Germinal center (tissue), 1 donor: ENCODE results near the gene TSC22D3.
A peak's percentile ranks its signal among the peaks of the same experiment; 100 is the strongest.

Experiments
- DNase-seq: peaks from one replicate; pipeline ENCODE4 v3.0.0; 2012; ENCODE audit warnings: mixed read lengths, low spot score

TSC22D3 gene

GRCh38 chrX:107730991-107731766 is 44.4 kb downstream of the TSC22D3 start:
- DNase-seq: no peak

- DNase-seq: no peak
Measured at GRCh38 chrX:107730298-107730655, 45.3 kb downstream of the TSC22D3 start.

DNA sequence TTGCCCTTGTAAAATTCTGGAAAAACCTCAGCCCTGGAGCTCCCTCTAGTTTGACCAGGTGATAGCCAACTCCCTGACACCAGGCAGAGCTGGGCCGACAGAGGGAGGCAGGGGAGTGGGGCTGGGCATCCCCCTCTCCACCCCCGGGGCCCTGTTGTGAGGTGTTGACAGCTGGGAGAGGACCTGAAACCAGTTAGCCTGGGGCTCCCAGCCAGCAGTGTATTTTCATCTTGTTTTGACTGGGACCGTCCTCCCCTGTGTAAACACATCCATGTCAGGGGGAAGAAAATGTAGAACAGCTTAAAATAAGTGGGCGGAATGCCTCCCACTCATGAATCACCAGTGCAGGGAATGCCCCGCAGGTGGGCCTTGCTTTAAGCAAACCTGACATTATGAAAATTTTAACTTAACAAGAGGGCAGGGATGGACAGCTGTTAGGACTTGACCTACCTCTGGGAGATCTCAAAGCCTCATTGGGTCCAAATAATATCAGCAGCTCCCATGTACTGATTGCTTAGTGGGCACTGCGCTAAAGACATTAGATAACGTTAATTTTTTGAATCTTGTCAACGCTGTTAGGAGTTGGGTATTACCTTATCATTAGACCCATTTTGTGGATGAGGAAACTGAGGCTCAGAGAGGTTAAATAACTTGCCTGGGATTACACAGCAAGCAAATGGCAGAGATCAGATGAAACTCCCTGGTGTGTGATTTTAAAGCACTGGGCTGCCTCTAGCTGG is 45.9 kb downstream of the TSC22D3 start:
- no peak for DNase-seq

- DNase-seq: no peak
Measured at GRCh38 chrX:107728371-107729099, 47.1 kb downstream of the TSC22D3 start.

DNA sequence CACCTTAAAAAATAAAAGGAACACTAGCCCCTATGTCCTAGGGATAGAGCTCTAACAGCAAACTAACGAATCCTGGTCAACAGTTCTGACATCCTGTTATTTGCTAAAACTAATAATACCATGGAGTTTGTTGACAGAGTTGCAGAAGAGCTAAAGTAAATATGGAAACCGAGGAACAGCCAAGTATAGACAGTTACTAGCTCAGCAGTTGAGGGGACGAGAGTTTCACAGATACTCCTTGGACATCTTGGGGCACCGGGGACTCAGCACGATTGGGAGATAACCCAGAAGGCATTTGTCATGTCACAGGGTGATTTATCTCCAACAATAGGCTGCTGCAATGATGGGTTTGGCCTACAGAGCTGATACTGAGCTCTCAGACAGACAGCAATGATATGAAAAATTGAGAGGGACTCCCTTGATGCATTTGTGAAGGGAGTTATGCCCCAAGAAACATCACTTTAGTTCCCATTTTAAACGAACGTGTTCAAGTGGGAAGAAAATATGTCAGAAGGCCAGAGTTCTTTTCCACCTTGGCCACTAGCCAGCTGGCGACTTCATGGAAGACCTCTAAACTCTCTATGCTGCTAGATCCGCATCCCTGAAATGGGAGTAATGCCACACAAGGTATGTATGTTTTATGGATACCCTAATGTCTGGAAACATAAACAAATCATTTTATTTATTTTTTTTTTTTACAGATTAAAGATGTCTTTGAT is 48.6 kb downstream of the TSC22D3 start:
- no peak for DNase-seq

DNA sequence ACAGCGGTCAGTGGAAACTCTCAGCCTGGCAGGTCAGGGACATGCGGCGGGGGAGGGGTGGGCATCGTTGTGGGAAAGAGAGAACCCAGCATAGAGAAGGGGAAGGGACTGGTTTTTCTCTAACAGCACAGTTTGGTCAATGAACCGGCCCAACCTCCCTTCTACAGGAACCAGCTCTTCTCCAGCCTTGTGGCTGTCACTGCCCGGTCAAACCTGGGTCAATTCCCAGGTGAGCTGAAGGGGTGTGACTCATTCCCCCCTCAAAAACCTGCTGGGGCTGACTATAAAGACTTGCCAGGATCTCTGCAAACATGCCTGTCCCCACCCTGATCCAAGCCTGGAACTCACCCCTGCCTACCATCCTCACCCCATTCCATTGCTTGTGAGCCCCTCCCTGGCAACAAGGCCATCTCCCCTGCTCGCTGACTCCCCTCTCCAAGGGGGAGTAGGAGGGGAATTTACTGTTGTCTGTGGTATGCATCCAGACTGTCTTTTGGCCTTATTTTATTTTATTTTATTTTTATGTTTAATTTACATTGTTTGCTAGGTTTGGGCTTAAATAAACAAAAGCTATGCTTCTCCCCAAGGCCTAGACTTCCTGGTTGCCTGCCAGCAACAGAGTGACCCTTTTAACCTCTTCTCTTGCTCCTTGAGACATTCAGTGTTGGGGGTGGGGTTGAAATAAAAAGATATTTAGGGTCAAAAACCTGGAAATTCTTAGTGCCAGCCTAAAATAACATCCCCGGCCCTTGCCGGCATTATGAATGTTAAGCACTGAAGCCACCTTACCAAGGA is 49.6 kb downstream of the TSC22D3 start:
- DNase-seq: no peak

DNA sequence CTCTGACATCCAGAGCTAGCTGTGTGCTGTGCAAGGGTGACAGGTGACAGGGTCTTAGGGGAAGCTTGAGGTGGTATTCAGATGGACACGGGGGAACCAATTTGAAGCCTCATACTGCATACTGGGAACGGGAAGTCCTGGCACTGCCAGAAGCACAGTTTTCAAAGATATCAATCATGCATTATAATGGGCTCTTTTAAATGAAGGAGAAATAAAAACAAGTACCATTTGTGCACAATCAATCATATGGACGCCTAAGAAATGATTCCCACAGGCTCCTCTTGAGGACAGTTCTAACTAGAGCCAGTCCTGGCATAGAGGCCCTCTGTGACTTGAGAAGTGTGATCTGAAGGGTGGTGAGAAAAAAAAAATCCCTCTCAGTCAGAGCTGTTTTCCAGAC is 50.9 kb downstream of the TSC22D3 start:
- DNase-seq: no peak

- no peak for DNase-seq
Measured at GRCh38 chrX:107723511-107723910, 52.1 kb downstream of the TSC22D3 start.

DNA sequence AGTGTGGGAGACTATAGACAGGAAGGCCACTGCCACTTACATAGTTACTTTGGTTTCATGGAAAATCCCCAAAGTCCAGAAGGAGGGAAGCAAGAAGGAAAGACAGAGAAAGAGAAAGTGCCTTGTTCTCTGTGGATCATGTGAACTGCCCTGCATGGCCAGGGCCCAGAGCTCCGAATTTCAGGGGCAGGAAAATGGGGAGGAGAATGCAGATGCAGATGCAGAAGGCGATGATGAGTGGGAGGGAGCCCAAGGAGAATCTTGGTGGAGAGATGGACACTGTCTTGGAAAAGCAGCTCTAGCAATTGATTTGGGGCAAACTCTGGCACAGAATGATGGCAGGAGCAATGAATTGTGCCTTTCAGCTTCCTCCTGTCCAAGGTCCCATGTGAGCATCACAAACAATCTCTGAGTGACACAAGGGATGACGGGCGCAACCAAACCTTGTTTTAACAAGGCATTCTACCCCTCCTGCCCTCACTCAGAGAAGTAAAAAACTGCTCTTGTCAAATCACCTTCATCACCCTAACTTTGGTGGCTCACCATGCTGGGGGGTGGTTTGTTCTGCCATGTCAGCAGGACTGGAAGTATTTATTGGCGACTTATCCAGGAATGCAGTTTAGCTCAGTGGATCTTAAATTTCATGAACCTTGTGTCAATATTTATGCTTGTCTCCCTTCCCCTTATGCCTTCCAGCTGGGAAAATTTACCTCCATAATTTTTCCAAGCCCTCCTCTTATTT is 53.5 kb downstream of the TSC22D3 start:
- DNase-seq: no peak

GRCh38 chrX:107721318-107721717 is 54.3 kb downstream of the TSC22D3 start:
- peak; percentile 34 for DNase-seq

- peak; percentile 52 for DNase-seq
Measured at GRCh38 chrX:107718156-107718621, 57.4 kb downstream of the TSC22D3 start.

- DNase-seq: peak; percentile 78
Measured at GRCh38 chrX:107716816-107717700, 58.5 kb downstream of the TSC22D3 start.

DNA sequence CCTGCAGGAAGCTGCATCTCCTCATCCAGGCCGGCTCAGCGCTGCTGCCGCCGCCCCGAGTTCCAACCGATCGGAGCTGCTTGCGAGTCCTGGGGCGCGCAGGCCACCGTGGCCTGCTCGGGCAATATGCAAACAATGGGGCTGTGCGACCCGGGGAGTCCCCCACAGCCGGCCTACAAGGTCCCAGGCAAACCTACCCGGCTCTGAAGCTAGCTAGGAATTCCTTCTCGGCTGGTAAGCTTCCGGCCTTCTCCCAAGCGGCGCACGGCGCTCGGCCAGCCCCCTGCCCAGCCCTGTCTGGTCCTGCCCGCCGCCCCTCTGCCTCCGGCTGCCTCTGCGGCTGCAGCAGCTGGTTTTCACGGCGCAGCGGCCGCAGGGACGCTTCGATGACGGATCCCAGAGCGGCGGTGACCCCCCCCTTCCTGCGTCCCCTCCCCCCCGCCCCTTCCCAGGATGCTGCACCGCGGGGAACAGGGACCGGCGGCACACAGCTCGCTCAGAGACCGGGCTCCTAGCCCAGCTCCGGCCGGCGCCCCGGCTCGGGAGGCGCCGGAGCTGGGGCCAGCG is 59.4 kb downstream of the TSC22D3 start:
- DNase-seq: peak; percentile 24

DNA sequence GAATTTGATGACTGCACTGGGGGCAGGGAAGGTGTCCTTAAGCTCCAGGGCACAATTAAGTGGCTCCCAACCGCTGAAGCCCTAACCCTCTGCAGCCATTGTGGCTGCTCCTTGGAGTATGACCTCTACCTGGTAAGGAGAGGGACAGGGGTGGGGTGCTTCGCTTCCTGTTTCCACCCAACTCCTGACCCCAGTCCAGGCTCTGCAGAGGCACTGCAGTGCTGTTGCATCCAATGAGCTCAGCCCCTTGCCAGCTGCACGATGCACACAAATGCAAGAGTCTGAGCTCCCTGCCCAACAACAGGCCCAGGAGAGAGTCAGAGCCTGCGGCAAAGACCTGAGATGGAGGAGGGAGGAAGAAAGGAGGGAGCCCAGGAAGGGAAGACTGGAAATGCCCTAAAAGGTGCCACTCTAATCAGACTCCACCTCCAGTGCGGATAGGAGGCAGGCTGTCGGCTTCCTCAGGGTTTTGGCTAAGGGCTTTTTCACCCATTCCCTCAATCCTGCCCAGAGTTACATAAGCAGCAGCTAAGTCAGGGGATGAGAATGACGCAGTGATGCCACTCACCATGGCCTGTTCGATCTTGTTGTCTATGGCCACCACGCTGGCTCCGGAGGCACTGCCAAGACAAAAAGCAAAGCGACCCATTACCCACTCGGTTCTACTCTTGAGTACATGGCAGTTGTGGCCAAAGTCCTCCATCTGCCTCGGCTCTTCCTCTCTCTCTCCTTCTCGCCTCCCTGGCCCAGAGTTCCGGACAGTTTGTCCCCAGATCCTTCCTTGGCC is 60.1 kb downstream of the TSC22D3 start:
- DNase-seq: no peak

DNA sequence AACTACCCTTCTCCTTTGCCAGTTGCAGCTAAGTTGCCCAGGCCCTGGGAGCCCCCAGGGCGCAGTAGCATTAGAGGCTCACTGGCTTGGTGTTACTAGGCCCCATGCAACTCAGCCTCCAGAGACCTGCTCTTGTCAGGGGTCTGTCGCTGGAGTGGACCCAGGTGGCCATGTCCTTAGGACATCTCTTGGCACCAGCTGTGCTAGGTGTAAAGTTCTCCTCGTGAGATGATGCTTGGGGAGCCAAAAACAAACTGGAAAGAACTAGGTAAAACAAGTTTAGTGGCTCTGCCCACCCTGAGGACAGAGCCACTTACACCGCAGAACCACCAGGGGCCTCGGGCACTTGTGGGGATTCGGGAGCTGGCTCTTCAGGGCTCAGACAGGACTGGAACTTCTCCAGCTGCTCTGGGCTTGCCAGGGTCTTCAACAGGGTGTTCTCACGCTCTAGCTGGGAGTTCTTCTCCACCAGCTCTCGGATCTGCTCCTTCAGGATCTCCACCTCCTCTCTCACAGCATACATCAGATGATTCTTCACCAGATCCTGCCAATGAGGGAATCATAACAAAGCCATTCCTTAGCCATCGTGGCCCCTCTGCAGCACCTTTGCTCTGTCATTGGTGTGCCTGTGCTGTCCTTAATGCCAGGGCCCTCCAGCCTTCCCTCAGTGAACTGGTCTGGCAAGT is 61.2 kb downstream of the TSC22D3 start:
- no peak for DNase-seq

DNA sequence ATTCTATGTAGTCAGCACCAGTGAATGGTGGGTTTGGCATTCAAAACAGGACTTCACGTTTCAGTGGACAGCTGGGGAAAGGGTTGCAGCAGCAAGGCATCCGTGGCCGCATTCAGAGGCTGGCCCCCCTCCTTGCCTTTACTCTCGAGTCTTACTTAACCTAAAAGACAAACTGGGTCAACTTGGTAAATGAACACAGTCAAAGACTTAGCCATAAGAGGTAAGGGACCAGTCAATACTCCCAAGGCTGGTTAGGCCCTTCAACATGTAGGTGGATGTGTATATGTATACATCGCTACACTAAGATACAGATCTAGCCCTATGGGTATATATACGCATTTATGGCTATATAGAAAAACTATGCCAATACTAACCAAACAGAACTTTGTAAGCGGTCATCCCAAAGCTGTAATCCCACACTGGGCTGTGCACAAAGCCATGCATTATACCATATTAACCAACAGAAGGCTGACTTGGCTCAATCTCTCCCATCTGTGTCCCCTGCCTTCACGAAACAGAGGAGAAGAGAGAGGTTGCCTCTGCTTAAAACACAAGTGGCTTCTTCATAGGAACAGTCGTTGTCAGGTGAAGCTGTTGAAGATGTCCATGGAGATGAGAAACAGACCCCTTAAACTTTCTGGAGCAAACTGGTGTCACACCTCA is 61.9 kb downstream of the TSC22D3 start:
- no peak for DNase-seq

GRCh38 chrX:107713203-107713542 is 62.4 kb downstream of the TSC22D3 start:
- DNase-seq: no peak
